Mammary epithelial cell (primary cell): ENCODE measurements around the gene GRAMD1C.

Experiments used
- CTCF ChIP-seq, 2 donors: IDR thresholded peaks in 1 of 2; conservative IDR thresholded peaks in 1 of 2; 2 replicates each; pipeline ENCODE4 v1.5.1; 2011 to 2012; ENCODE audit warnings: inconsistent platforms in 2 of 2, low read length in 2 of 2, mild to moderate bottlenecking in 2 of 2, control low read depth in 1 of 2, low read depth in 1 of 2; ENCODE audit not compliant: insufficient read depth in 1 of 2; ENCODE audit errors: extremely low read depth in 1 of 2
- EZH2 ChIP-seq: IDR thresholded peaks from 2 replicates; pipeline ENCODE4 v1.6.1; 2012; ENCODE audit warnings: low read length, inconsistent platforms, borderline replicate concordance

- TF ChIP-seq CTCF (conservative IDR thresholded peaks at IDR 0.05 in 1 of 2, IDR thresholded peaks at IDR 0.05 in 1 of 2; ENCODE audit: extremely low read depth in 1 of 2, insufficient read depth in 1 of 2, low read depth in 1 of 2, low read length in 2 of 2) (no peak), EZH2 (no peak)
These were observed 143.2 kb downstream of the GRAMD1C start for GRCh38 chr3:113981803-113982202.
